Measurements from ENCODE around the gene RER1.

Gene RER1

DNA sequence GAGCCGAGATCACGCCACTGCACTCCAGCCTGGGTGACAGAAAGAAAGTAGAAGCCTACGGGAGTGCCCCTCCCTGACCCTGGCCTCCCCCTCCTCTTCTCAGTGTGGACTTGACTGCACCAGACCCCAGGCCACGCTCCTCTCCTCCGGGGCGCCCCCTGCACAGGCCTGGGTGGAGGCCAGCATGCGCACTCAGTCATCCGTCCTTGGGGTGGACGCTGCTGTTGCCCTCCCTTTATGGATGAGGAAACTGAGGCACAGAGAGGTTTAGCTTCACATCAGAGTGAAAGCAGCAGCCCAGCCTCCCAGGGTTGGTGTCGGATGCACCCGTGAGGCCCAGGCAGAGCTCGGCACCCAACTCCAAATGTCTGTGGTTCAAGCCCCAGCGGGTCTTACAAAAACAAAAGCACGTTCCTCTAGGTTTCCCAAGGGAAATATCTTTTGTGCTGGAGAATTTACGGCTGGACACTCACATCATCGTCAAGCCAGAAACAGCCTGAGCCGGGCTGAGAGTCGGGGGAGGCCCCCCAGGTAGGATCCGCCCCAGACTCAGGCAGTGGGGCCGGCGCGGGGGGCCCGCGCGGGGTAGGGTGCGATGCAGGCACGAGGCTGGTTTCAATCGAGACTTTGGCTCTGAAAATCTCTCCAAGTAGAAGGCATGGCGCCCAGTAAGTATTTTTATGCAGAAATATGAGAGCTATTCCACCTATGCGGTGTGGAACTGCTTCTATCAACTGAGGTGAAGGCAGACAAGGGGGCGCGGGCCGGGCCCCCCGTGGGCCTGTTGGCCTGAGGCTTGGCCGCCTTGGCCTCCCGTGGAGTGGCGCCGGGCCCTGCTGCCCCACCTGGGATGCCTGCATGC, 36.9 kb upstream of the RER1 start:
- DNase-seq: no peak

DNA sequence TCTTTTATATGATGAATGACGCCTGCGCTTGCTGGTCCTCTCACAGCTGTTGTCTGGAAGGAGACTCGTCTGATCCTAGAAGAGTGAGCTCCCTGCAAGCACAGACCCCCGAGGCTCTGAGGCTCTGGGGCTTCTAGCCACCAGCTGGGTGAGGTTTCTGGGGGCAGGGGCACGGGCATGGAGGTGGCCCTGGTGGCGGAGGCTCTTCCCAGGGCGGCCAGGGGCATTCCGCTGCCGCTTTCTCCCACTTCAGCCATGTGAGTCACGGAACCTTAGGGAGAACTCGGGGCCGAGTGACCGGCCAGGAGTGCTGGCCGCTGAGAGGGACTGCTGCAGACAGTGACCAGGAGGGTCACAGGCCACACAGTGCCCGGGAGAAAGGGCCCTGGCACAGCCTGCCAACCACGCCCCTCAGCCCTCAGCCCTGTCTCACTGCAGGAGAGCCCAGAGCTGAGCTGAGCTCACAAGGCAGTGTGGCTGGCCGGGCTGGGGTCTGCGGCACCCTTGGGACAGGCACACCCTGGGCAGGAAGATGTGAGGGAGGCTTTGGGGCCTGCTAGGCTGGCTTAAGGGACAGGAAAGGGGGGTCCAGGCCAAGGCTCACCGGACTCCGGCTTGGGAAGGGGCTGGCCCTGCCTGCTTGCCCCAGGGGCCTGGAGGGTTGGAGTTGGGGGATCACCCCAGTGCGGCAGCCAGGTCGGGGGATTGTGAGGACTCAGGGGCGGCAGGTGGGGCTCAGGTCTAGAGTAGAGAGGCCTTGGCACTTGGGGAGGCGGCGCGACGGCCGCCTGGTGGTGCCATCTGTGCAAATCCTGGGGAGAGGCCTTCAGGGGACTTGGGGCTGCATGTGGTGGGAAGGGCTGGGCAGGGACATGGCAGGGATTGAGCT, 36.0 kb upstream of the RER1 start:
- DNase-seq: no peak

- no peak for DNase-seq
Measured at GRCh38 chr1:2356401-2356800, 35.2 kb upstream of the RER1 start.

- no peak for DNase-seq
Measured at GRCh38 chr1:2356911-2357845, 34.5 kb upstream of the RER1 start.

DNA sequence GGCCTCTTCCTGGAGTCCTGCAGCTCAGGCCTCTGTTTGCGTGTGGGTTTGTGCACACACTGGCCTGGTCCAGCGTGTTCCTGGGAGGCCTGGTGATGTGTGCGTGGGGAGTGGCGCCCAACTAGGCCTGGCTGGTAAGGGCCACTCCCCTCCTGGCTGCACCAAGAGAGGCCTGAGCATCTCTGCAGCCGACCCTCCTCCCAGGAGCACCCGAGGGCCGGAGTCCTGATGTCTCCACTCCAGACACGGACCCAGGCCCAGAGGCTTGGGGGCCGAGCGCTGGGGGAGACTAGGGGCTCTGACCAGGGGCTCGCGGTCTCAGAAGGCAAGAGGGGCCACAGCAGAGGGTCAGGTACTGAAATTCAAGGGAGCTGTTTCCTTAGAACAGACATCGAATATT, 33.6 kb upstream of the RER1 start:
- DNase-seq: no peak

DNA sequence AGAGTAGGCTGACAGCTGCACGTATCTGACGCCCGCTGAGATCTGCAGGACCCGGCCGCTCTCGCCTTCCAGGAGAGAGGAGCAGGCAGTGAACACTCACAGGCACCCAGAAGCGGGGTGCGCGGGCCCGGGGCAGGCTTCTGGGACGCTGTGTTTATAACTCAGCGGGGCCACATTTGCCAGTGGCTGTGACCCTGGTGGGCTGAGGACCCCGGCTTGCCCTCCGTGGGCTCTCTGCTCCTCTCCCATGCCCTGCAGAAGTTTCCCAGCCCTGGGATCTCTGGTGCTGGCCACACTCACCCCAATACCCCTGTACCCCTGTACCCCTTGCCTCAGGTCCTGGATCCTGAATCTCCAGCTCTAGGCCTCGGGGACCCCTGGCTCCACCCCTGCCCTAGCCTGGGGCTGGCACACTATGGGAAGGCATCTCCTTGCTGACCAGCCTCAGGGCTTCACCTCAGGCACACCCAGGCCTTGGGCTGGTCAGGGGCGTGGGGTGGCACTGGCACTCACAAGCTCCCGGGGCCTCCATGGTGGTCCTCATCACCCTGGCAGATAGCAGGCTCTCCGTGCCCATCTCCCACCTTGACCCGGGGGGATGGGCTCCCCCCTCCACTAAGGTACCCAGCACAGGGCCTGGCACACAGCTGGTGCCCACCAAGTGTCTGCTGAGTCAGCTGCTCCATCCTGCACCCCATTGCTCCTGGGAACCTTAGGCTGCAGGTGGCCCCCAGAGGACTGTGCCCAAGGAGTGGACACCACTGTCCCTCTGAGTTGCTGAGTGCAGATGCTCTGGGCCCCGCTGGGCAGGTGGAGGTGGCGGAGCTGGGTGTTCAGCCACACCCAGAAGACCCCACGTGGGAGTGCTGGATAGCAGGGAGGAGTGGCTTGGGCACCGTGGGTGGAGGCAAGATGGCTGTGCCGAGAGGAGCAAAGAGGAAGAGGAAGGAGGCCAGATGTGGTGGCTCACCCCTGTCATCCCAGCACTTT, 32.7 kb upstream of the RER1 start:
- no peak for DNase-seq

DNA sequence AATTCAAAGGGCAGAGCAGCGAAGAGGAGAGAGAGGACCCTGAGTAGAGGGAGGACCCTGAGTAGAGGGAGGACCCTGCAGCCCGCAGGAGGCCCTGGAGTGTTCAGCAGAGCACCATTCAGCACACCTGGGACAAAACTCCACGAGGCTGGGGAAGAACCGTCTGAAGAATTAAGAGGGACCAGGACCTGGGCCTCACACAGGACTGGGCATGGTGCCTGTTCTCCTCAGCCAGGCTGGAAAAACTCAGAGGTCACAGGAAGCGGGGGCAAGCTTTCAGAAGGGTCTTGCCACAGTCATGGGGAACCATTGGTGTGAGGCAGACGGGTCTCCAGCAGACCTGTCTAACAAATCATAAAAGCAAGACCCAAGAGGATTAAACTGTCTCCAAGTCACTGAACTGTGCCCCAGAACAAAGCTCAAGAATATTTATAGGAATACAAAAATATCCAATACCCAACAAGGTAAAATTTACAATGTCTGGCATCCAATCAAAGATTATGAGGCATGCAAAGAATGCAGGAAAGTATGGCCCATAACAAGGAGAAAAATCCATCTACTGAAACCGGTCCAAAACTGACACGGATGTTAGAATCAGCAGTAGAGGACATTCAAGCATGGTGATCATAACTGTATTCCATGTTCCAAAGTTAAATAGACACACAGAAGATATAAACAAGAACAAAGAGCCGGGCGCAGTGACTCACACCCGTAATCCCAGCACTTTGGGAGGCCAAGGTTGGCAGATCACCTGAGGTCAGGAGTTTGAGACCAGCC, 30.9 kb upstream of the RER1 start:
- DNase-seq: no peak

- no peak for DNase-seq
Measured at GRCh38 chr1:2363847-2364513, 27.7 kb upstream of the RER1 start.

GRCh38 chr1:2368053-2368744, 23.4 kb upstream of the RER1 start:
- DNase-seq: no peak

DNA sequence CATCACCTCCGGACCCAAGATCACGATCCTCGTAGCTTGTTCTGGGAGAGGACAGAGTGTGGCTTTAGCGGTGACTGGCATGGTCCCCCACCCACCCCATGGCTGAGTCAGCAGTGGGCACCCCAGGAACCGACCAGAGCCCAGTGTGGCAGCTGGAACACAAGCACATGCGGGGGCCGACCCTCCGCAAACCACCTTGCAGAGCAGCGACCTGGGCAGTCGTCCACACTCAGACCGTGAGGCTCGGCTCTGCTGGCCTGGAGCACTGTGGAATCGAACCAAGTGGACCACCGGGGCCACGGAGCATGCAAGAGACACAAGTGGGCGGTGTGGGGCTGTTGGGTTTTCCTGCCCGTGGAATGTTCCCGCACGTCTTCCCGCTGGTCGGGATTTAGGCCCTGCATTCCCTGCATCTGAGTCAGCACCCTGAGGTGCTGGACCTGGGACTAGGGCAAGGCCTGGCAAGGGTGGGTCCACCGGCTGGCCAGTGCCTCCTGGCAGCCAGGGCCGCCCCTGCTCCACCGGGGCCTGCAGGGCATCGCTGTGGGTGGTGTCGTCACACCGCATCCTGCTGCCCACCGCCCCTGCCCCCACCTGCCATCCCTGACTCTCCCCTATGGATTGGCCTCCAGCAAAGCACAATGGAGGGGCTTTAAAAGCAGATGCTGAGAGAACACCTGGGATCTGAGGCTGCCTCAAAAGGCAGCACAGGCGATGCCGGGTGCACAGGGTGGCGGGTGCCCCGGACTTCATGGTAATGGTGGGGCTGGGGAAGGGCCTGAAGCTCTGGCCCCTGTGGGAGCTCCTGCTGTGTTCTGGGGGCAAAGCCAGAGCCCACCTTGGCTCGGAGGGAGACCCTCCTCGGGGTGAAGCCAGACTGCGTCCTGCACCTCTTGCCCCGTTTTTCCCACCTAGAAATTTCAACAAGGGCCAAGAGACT, 18.8 kb upstream of the RER1 start:
- DNase-seq: no peak

GRCh38 chr1:2373551-2374251, 17.9 kb upstream of the RER1 start:
- DNase-seq: no peak

DNA sequence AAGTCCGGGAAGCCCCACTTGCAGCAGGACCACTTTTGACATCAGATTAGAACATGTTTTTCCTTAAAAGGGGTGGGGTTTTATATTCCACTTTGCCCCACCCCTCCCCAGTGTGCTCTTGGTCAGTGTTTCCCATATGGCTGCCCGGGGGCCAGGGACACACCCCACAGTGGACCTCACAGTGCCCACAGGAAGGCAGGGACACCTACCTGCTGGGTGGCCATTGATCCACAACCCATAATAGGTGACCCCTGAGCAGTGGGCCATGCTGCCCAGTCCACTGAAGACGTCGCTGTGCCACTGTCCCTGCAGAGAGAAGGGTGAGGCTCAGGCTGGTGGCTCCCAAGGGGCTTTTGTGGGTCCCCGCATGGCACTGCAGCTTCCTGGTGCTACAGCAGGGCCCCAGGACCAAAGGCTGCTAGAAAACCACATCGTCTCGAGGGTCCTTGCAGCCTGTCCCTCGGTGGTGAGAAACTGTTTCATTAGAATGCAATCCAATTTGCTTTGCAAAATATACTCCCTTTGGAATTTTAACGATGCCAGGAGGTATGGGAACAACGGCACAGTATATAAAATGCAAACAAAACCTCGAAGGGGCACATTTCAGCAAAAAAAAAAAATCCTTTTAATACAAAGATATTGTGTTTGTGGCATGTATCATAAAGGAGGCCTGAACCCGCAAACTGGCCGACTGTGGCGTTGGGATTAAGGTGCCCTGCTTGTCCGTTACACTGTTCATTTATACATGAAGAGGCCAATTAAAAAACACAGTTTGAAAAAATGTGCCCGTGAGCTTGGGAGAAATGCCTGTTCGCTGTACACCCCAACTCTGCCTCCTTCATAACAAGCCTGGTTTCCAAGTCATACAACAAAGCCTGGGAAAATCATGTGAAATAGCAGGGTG, 17.1 kb upstream of the RER1 start:
- DNase-seq: no peak

GRCh38 chr1:2375246-2375922, 16.3 kb upstream of the RER1 start:
- DNase-seq: no peak

DNA sequence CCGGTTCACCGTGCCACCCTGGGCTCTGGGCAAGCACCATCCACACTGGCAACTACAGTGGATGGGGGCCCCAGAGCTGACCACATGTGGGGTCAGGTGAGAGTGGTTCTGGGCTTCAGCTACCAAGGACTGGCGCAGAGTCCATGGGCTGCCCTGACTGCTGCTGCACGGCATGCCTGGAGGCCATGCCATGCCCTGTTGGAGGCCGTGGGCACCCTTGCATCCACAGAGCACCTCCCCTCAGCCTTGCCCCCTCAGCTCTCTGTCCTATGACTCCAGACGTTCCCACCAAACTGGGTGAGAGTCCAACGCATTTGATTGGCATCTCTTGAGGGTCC, 15.7 kb upstream of the RER1 start:
- DNase-seq: no peak

- DNase-seq: no peak
Measured at GRCh38 chr1:2376261-2376741, 15.3 kb upstream of the RER1 start.

All from HCEC 1CT (cell line).